SU-DHL-6 (cell line): ENCODE data around the gene TRIM77.

Experiments used
- CTCF ChIP-seq: fragments of 200-600 bp; sonication (generic); IDR thresholded peaks from one replicate; pipeline ENCODE4 v1.5.1; 2017; ENCODE audit warnings: antibody characterized with exemption, mild to moderate bottlenecking, low read length, moderate library complexity; ENCODE audit not compliant: insufficient read depth, poor library complexity, severe bottlenecking
- EZH2phosphoT487 ChIP-seq: fragments of 200-600 bp; sonication (generic), shearing (Covaris generic); conservative IDR thresholded peaks from 2 replicates; pipeline ENCODE4 v1.6.1; 2018; ENCODE audit warnings: mild to moderate bottlenecking, antibody characterized with exemption, low read length, moderate library complexity, mixed read lengths

- no peak for TF ChIP-seq CTCF
- no peak for TF ChIP-seq EZH2phosphoT487
These were observed 26.5 kb downstream of the TRIM77 start for GRCh38 chr11:89736566-89736965.
